ENCODE measurements around the gene DCLK2. TPM values are rescaled to one million over a fixed set of nuclear protein-coding genes. Genes with fewer than 3 reads are reported as not detected.

The DCLK2 gene
- 10.3 and 14.1 TPM in 2 replicates for total RNA-seq

DNA sequence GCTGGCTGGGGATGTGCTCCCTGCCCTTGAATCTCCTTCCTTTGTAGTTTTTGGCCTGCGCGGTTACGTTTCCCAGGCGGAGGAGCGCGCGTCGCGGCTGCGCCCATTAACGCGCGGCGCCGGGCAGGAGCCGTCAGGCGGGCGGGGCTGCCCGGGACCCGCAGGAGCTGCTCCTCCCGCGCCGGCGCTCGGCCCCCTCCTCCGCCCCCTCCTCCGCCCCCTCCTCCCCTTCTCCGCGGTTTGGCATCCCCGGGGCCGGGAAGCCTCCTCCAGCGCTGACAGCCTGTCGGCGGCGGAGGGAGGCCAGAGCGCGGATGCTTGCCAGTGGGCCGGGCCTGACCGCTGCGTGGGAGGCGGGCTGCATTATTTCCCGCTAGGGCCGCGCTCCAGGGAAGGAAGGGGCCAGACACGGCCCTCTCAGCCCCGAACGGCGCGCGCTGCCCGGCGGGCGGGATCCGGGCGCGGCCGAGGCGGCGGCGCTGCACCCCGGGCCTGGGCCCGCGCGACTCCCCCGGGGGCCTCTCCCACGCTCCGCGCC lies at the start of gene DCLK2:
DCLK2 (plus strand) TSS at position 405 of the 538 bp plus-strand sequence. CDS start 583 bp downstream, outside the sequence.

